Natural killer cell (primary cell): ENCODE measurements around the gene DHRS2. TPM values are rescaled to one million over a fixed set of nuclear protein-coding genes. Genes with fewer than 3 reads are reported as not detected.
"Not testable (repeated sequence)": the region's sequence is repeated elsewhere in the genome, so short reads cannot be mapped to it uniquely, and the experiment has no call there.

Experiments
- ATAC-seq, 3 donors: fragments of 150-1000 bp in 2 of 3; fragments of 200-7000 bp in 1 of 3; cut with Tn5 transposase; 1 replicate in 1 of 3; 2 replicates in 2 of 3; pipeline ENCODE4 v1.10.0; 2021; ENCODE audit warnings: mild to moderate bottlenecking in 2 of 3, moderate library complexity in 2 of 3
- DNase-seq, 2 donors: peaks; one replicate each; pipeline versions ENCODE4 v3.0.0 to v3.0.0-alpha.2; 2013 to 2021; ENCODE audit warnings: mixed read lengths in 1 of 2
- H3K27ac ChIP-seq: one replicate; pipeline ENCODE4 v1.5.1; 2013; ENCODE audit warnings: mild to moderate bottlenecking, low read length
- H3K27me3 ChIP-seq: one replicate; pipeline ENCODE4 v1.6.1; 2013; ENCODE audit warnings: low read length; ENCODE audit not compliant: control insufficient read depth, insufficient read depth
- H3K36me3 ChIP-seq: one replicate; pipeline ENCODE4 v1.6.1; 2013; ENCODE audit warnings: low read length; ENCODE audit not compliant: control insufficient read depth, insufficient read depth
- H3K4me1 ChIP-seq: one replicate; pipeline ENCODE4 v1.6.1; 2013; ENCODE audit warnings: low read length; ENCODE audit not compliant: control insufficient read depth, insufficient read depth
- H3K4me3 ChIP-seq: one replicate; pipeline ENCODE4 v1.5.1; 2013; ENCODE audit warnings: low read length
- H3K9me3 ChIP-seq: one replicate; pipeline ENCODE4 v1.6.1; 2013; ENCODE audit warnings: low read length; ENCODE audit not compliant: control insufficient read depth, insufficient read depth
- H3K27ac Mint-ChIP-seq, 2 donors: one replicate each; pipeline ENCODE4 v1.8.0; 2022; ENCODE audit warnings: mild to moderate bottlenecking in 2 of 2, mixed read lengths in 2 of 2, moderate library complexity in 1 of 2
- H3K27me3 Mint-ChIP-seq, 2 donors: one replicate each; pipeline ENCODE4 v1.8.0; 2022; ENCODE audit warnings: low read depth in 2 of 2, mixed read lengths in 2 of 2
- H3K36me3 Mint-ChIP-seq: one replicate; pipeline ENCODE4 v1.8.0; 2022; ENCODE audit warnings: mixed read lengths
- H3K4me1 Mint-ChIP-seq, 2 donors: one replicate each; pipeline ENCODE4 v1.8.0; 2022; ENCODE audit warnings: mixed read lengths in 2 of 2
- H3K4me3 Mint-ChIP-seq: one replicate; pipeline ENCODE4 v1.8.0; 2022; ENCODE audit warnings: mild to moderate bottlenecking, moderate library complexity, mixed read lengths
- H3K9me3 Mint-ChIP-seq, 2 donors: one replicate each; pipeline ENCODE4 v1.8.0; 2022; ENCODE audit warnings: mixed read lengths in 2 of 2
- CTCF ChIP-seq: fragments of 200-600 bp; IDR thresholded peaks from one replicate; pipeline ENCODE4 v1.8.0; 2022; ENCODE audit warnings: antibody characterized with exemption
- WGBS: methylation state at CpG from one replicate; pipeline ENCODE4 v1.1.7; 2013; ENCODE audit warnings: missing lambda C conversion rate; ENCODE audit not compliant: insufficient coverage; 5-methylcytosine and 5-hydroxymethylcytosine counted together
- intact Hi-C: fragments of 100-400 bp; cut with micrococcal nuclease; formaldehyde crosslinking; loops from one replicate; pipeline ENCODE4 v1.14.2; 2022
- total RNA-seq, 4 donors: library from RNA; stranded (reverse); fragments of 120-200 nt in 1 of 4; gene quantifications; one replicate each; pipeline versions ENCODE4 v1.2.3 to v1.2.4, GENCODE V29; 2013 to 2022

DHRS2 gene
- total RNA-seq, 3 donors from 2014 or later (not counting 1 experiment from before 2014, with no cell fraction given) = 0.50 TPM; not detected in 2

DNA sequence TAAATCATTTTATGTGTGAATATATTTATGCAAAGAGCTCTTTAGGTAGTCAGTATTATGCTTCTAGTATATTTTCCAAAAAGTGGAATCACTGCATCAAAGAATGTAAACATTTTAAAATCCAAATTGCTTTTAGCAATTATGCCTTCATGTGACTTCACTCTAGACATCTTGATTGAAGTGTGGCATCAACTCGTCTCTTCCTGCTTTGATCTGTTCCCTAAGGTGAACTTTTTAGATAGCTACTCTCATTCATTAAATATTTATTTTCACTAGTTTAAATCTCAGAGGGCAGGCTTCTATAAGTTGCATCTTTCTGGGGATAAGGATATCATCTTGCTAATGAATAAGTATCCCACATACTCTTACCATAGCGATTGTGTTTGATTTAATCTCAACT, 39.2 kb downstream of the DHRS2 start:
- intact Hi-C loops = no loop called here
- no peak for DNase-seq
- H3K36me3 ChIP-seq = no peaks in the 10 kb centered on the region
- Mint-ChIP-seq H3K4me1 (no peaks in the 10 kb centered on the region), H3K9me3 (no peaks in the 10 kb centered on the region), H3K36me3 (no peaks in the 10 kb centered on the region), H3K27ac (no peak overlapping the region), H3K4me3 (no peak overlapping the region), H3K27me3 (peaks cover 16 to 26% of the 10 kb centered on the region in 2 donors)
- H3K9me3 ChIP-seq = no peaks in the 10 kb centered on the region
- 64% methylated on average over 1 of the region's 2 CpGs for WGBS
- H3K27ac ChIP-seq = no peak overlapping the region
- ATAC-seq = no peak
- H3K27me3 ChIP-seq = no peaks in the 10 kb centered on the region
- no peak overlapping the region for H3K4me3 ChIP-seq
- TF ChIP-seq CTCF = no peak
- H3K4me1 ChIP-seq = no peaks in the 10 kb centered on the region

DNA sequence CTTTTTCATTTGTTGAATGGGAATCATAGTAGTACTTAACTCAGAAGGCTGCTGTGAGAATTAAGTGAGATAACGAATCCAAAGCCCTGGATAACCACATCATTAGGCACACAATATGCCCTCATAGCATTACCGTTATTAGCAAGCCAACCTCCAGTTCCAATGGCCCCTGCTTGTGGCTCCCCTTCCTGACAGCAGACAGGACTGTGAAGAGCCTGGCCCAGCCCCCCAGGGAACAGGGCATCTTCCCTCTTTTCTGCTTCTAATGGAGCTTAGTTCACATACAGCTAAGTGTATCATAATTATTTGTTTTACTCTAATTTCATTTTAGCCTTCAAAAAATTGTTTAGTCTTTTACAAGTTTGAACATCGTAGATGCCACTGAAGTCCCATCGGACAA, 39.7 kb downstream of the DHRS2 start:
- Mint-ChIP-seq H3K9me3 (no peaks in the 10 kb centered on the region), H3K4me1 (no peaks in the 10 kb centered on the region), H3K4me3 (no peak overlapping the region), H3K27ac (no peak overlapping the region), H3K27me3 (peaks cover 13 to 26% of the 10 kb centered on the region in 2 donors), H3K36me3 (no peaks in the 10 kb centered on the region)
- no peak overlapping the region for H3K4me3 ChIP-seq
- WGBS = 96% methylated on average over 4 of the region's 4 CpGs
- no peaks in the 10 kb centered on the region for H3K36me3 ChIP-seq
- no peak for ATAC-seq
- H3K27me3 ChIP-seq = no peaks in the 10 kb centered on the region
- no peak for DNase-seq
- no peak overlapping the region for H3K27ac ChIP-seq
- no peaks in the 10 kb centered on the region for H3K4me1 ChIP-seq
- no peaks in the 10 kb centered on the region for H3K9me3 ChIP-seq
- intact Hi-C loops = no loop called here
- no peak for TF ChIP-seq CTCF

GRCh38 chr14:23681337-23681736, 45.2 kb downstream of the DHRS2 start:
- WGBS = no CpG with 5 or more reads among the region's 1 CpG
- Histone ChIP-seq H3K4me1 (no peaks in the 10 kb centered on the region), H3K9me3 (no peaks in the 10 kb centered on the region), H3K27ac (no peak overlapping the region), H3K27me3 (no peaks in the 10 kb centered on the region), H3K4me3 (no peak overlapping the region), H3K36me3 (no peaks in the 10 kb centered on the region)
- H3K4me3 Mint-ChIP-seq = no peak overlapping the region
- no peaks in the 10 kb centered on the region for H3K36me3 Mint-ChIP-seq
- no peak for TF ChIP-seq CTCF
- no peak overlapping the region for H3K27ac Mint-ChIP-seq
- H3K4me1 Mint-ChIP-seq = no peaks in the 10 kb centered on the region
- DNase-seq = no peak
- no peaks in the 10 kb centered on the region for H3K9me3 Mint-ChIP-seq
- intact Hi-C loops = no loop called here
- no peak for ATAC-seq
- peaks cover 12 to 19% of the 10 kb centered on the region in 2 donors for H3K27me3 Mint-ChIP-seq

DNA sequence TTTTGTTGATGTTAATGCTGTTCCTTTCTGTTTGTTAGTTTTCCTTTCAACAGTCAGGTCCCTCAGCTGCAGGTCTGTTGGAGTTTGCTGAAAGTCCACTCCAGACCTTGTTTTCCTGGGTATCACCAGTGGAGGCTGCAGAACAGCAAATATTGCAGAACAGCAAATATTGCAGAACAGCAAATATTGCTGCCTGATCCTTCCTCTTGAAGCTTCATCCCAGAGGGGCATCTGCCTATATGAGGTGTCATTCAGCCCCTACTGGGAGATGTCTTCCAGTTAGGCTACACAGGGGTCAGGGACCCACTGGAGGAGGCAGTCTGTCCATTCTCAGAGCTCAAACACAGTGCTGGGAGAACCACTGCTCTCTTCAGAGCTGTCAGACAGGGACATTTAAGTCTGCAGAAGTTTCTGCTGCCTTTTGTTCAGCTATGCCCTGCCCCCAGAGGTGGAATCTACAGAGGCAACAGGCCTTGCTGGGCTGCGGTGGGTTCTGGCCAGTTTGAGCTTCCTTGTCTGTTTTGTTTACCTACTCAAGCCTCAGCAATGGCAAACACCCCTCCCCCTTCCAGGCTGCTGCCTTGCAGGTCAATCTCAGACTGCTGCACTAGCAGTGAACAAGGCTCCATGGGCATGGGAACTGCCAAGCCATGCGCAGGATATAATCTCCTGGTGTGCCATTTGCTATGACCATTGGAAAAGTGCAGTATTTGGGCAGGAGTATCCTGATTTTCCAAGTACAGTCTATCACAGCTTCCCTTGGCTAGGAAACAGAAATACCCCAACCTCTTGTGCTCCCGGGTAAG, 53.7 kb downstream of the DHRS2 start:
- H3K27me3 ChIP-seq, ATAC-seq, DNase-seq, intact Hi-C loops, H3K27ac ChIP-seq, H3K27me3 Mint-ChIP-seq, H3K9me3 Mint-ChIP-seq, H3K36me3 Mint-ChIP-seq, H3K4me3 Mint-ChIP-seq, H3K27ac Mint-ChIP-seq, H3K4me1 ChIP-seq, H3K4me3 ChIP-seq, H3K9me3 ChIP-seq, H3K4me1 Mint-ChIP-seq, H3K36me3 ChIP-seq: not testable (repeated sequence)
- WGBS = 93% methylated on average over 3 of the region's 3 CpGs
